Hippocampal formation (tissue), 2 donors: ENCODE measurements around the gene OSCP1.
"Not testable (repeated sequence)": the region's sequence is repeated elsewhere in the genome, so short reads cannot be mapped to it uniquely, and the experiment has no call there.

ENCODE experiments used
- DNase-seq, 2 donors: peaks; one replicate each; lab custom pipeline; 2025; lab: John Stamatoyannopoulos, UW

OSCP1 gene, protein sequence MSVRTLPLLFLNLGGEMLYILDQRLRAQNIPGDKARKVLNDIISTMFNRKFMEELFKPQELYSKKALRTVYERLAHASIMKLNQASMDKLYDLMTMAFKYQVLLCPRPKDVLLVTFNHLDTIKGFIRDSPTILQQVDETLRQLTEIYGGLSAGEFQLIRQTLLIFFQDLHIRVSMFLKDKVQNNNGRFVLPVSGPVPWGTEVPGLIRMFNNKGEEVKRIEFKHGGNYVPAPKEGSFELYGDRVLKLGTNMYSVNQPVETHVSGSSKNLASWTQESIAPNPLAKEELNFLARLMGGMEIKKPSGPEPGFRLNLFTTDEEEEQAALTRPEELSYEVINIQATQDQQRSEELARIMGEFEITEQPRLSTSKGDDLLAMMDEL

DNA sequence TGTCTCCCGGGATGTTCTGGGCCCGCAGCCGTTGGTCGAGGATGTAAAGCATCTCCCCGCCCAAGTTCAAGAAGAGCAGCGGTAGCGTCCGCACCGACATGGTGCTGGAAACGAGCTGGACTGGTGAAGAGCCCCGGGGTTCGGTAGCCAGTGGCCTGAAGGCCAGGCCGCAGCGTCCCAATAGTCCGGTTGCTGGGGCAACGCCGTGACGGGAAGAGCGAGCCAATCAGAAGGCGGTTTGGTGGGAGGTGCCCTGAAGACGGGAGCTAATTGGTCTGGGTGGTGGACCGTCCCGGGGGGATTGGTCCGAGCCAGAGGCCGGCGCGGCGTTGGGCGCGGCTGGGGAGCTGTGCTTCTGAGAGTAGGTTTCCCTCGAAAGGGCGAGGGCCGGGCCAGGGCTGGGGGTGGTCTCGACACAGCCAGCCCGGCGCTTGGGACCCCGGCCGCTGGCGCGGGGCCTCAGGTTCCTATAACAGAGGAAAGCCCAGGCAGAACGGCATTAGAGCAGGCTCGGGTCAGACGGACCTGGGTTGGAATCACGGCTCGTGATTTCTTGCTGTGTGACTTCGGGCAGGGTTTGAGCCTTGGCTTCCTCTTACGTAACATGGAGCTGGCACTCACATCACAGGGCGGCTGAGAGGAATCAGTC, at the start of gene OSCP1:
TSS of gene OSCP1 (minus strand) at position 182 of the 649 bp plus-strand sequence. CDS start at position 100, 82 bp downstream.
- peak; percentile 94 to 95 for DNase-seq

DNA sequence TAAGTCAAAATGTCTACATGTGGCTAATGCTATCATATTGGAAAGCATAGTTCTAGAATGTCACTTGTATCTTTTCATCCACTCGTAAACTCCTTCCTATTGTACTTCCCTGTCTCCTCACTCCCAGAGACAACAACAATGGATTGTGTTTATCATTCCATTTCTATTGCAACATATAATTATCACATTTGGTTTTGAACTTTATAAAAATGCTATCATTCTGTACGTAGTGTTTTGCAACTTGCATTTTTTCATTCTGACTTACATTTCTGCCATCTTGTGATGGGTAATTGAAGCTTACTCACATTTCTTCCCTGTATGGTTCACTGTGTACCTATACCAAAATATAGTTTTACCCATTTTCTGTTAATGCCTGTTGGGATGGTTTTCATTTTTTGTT, 47.0 kb upstream of the OSCP1 start:
- no peak for DNase-seq

DNA sequence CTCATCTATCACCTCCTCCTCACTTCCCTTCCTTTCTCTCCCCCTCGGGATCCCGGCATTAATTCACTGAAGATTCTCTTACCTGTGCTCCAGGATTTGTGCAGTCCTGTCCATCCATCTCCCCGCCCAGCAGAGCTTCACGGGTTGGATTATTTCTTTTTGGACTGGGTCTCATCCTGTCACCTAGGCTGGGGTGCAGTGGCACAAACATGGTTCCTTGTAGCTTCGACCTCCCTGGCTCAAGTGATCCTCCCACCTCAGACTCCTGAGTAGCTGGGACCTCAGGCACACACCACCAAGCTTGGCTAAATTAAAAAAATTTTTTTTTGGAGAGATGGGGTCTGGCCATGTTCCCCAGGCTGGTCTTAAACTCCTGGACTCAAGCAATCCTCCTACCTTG, 44.7 kb upstream of the OSCP1 start:
- DNase-seq, result no peak

DNA sequence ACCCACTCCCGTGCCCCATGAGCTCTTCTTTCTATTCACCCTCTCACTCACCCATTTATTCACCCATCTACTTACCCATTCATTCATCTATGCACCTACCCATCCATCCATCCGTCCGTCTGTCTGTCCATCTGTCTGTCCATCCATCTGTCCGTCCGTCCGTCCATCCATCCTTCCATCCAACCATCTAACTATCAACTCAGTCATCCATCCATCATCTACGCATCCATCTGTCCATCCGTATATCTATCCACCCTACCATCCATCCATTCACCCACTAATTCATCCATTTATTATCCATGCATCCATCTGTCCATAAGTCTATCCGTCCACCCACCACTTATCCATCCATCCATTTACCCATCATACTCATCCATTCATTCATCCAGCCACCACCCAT, 43.3 kb upstream of the OSCP1 start:
- no peak for DNase-seq

DNA sequence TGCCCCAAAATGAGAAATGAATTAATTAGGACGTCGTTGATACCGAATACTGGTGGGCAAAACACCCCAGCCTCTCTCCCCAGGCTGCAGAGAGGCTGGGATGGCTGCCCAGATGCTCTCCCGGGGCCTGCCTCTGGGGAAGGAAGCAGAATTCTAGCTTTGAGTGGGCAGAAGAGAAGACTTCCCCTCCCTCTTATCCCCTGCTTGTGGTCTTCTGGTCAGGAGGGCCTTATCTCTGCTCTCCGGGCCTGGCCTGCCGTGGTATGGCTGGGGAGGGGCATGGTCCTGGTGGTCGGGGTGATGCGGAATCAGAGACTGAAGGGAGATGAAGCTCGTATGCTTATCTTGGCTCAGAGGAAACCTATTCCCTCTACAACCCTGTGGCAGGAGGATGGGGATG, 42.2 kb upstream of the OSCP1 start:
- no peak for DNase-seq

DNA sequence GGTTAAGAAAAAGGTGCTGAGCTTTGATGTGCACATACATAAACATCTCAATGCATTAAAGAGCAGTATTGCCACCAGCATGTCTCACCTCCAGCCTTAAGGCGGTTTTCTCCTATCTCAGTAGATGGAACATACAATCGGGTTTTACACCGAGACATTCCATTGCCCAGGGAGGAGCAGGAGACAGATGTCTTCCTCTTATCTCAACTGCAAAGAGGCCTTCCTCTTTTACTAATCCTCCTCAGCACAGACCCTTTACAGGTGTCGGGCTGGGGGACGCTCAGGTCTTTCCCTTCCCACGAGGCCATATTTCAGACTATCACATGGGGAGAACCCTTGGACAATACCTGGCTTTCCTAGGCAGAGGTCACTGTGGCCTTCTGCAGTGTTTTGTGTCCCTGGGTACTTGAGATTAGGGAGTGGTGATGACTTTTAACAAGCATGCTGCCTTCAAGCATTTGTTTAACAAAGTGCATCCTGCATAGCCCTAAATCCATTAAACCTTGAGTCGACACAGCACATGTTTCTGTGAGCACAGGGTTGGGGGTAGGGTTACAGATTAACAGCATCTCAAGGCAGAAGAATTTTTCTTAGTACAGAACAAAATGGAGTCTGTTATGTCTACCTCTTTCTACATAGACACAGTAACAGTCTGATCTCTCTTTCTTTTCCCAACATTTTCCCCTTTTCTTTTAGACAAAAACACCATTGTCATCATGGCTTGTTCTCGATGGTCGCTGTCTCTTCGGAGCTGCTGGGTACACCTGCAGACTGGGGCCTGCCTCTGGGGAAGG, 39.2 kb upstream of the OSCP1 start:
- not testable (repeated sequence) for DNase-seq

DNA sequence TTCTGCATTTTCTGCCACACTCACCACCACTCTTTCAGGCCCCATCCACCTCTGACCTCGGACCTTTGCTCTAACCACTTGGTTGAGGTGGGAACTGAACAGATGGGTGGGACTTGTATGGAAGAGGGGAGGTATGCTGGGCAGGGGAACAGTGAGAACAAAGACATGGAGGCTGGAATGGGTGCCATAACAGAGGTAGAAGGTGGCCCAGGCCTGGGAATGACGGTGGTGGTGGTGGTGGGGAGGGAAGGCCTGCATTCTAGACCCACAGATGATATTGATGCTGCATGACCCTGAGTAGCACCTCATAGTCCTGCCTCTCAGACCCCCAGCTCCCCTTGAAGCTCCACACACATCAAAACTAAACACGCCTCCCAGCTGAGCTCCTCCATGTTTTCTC, 37.7 kb upstream of the OSCP1 start:
- no peak for DNase-seq

DNA sequence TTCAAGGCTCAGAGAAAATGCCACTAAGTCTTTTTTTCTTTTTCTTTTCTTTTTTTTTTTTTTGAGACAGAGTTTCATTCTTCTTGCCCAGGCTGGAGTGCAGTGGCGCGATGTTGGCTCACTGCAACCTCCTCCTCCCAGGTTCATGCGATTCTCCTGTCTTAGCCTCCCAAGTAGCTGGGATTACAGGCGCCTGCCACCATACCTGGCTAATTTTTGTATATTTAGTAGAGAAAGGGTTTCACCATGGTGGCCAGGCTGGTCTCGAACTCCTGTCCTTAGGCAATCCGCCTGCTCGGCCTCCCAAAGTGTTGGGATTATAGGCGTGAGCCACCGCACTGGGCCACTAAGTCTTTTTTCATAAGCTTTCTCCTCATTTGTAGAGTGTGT, 37.1 kb upstream of the OSCP1 start:
- DNase-seq, result not testable (repeated sequence)

DNA sequence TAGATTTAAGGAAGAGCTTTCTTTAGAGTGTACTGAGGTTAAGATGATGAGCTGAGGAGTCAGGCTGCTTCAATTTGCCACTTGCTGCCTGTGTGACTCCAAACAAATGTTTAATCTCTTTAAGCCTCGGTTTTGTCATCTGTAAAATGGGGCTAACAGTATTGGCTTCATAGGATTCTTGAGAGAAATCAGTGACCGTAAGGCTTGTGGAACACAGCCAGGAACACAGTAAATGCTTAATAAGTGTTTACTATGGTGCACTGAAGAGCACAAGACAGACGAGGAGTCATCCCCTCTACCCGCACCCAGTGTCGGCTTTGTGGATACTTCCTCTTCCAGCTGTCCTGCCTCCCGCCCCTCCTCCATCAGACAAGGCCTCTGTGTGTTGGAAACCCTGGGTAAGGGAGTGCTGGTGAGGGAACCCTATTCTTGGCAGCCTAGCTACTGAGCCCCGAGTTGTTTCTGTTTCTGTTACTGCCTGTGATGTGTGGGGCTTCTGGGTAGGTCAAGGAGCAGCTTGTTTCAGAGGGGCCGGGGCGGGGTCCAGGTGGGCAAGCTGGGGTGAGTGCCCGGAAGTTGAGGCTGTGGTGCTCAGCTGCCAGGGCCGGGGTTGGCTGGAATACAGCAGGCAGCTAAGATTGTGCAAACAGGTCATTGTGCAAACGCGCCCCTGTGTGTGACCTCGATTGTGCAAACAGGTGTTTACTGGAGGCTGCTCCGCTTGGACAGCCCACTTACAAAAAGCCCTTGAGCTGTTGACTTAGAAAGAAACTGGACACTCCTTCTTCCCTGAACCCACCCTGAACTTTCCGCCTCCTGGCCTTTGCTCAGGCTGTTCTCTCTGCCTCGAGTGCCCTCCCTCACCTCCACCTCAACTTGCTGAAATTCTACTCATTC, 36.4 kb upstream of the OSCP1 start:
- peak; percentile 9 to 30 for DNase-seq

DNA sequence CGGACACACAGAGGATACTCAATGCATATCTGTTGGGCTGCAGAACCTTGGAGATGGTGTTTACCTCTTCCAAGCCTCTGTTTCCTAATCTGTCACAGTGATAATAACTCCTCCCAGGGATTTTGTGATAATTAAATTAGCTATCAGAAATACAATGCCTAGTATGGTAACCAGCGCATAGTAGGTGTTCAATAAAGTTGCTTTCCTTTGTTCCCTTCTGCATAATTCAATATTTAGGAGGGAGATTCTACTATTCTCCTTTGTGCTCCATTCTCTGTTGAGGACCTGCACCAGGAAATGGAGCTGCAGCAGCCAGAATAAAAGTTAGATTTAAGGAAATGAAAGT, 35.8 kb upstream of the OSCP1 start:
- DNase-seq, result no peak

DNA sequence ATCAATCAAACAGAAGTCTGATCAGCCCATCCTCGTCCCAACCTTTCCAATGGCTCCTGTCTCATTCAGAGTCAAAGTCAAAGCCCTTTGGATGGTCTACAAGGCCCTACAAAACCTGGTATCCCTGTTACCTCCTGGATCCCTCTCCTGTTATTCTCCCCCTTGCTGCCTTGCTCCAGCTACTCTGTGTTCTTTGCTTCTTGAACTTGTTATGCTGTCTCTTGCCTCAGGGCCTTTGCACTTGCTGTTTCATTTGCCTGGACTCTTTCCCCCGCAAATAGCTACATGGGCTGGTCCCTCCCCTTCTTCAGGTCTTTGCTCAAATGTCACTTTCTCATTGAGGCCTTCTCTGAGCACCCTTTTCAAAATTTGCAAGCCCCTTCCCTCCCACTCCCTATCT, 33.8 kb upstream of the OSCP1 start:
- DNase-seq, result no peak

DNA sequence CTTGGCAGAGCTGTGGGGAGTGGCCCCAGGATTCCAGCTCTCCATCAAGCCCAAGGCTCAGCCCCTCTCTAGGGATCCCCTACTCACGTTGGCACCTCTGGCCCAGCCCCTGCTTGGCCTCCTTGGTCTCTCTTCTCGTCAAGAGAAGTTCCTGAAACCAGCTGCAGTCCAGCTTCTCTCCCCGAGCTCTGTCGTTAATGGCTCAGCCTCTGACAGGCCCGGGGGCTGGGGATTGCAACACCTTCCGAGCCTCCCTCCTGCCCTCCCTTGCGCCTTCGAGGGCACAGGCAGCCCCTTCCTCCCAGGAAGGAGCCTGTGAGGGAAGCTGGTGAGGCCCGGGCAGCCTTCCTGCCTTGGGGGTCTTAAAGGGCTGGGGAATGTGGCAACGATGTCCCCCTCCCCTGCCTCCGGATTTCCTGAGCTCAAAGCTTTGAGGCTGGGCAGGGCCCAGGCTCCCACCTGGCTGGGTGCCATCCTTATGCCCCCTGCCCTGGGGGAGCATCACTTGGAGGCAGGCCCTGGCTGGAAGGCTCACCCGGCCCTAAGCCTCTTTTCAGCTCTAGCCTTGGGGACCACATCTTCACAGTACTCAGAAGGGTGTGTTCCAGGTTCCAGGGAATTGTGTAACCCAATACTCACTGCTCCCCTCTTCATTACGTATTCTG, 32.6 kb upstream of the OSCP1 start, which contains the start of gene CSF3R:
TSS of gene CSF3R (minus strand) at position 190 of the 665 bp plus-strand sequence. CDS start 3,417 bp downstream, outside the sequence.
- DNase-seq, result peak in 1 of 2 donors; percentile 7

DNA sequence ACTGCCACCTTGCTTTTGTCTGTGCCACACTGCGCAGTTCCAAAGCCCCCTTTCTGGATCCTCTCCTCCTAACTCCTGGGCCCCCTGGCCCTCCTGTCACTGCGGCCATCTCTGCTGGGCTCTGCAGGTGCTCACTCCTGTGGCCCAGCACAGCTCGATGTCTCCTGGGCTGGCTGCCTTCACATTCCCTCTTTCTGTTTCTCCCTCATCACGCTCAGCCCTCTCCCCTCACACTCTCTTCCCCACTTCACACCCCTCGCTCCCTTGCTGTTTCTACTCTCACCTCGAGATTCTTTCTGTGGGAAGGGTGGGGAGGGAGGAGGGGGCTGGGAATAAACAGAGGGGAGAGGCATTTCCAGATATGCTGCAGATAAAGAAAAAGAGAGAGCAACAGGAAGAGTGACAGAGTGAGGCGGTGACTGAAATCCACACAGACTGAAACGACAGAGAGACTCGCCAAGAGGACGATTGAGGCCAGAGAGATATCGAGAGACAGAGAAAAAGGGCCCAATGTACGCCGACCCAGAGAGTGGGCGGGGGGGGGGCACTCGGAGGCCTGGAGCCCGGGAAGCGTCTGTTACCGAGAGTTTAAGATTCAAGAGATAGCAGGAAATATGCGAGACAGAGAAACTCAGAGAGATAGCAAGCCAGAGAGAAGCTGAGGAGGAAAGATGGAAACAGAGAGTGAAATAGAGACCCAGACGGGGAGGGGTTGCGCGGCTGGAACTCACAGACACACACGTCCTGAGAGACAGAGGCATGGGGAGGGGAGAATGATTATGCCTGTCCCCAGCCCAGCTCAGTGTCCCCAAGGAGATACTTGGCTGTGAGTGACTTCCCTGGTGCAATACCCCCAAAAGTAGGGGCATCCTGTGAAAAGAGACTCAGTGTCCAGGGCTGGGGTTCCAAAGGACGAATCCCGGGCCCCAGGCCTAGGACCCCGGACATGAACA, 31.8 kb upstream of the OSCP1 start:
- no peak for DNase-seq

DNA sequence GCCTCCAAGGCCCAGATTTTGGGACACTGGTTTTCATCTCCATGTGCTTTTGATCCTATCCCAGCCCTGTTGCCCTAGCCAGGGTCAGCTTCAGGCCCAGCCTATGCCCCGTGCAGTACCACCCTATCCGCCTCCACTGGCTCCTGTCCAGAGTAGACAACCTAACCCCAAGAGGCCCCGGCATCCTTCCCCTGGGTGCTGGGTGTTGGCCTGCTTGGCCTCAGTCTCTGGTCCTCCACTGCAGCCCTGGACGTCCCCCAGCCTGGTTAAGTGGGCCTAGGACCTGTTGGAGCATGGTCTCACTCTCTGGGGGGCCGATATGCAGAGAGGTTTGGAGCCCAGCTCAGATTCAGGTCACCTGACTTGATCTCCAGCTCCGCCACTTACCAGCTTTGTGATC, 30.8 kb upstream of the OSCP1 start:
- DNase-seq, result no peak

DNA sequence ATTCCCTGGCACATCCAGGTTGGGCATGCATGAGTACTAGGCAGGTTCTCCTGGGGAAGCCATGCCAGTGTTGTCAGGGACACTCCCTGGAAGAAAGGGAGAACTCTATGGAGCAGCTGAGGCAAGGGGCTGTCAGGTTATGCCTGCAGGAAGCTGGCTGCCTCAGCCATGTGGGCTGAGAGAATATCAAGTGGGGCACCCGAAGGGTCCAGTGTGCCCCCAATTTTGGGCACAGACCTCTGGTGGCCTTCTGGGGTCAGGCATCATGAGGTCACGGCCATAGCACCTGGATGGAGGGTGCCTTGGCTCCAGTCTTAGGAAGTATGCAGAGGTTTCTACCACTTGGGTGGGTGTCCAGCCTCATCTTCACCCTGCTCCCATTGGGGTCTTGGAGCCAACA, 29.9 kb upstream of the OSCP1 start:
- DNase-seq, result no peak

DNA sequence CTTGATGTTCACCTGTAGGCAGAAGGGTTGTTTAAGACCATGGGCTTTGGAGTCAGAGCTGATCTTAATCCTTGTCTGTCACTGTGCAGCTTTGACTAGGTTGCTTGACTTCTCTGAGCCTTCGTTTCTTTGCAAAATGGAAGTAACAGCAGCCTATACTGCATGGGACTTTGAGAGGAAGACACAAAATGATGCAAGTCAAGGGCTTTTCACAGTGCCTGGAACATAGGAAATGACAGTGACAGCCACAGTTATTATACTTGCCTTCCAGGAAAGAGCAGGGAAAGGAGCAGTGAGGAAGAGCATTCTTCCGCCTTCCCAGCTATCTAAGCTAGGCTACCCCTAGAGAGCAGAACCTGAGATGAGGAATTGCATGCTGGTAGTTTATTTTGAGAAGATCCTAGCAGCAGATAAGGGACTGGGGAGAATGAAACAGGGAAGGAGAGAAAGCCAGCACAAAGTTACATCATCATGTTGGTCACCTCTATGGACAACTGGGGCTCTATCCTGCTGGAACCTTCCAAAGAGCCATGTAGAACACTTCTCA, 29.3 kb upstream of the OSCP1 start:
- DNase-seq, result no peak

DNA sequence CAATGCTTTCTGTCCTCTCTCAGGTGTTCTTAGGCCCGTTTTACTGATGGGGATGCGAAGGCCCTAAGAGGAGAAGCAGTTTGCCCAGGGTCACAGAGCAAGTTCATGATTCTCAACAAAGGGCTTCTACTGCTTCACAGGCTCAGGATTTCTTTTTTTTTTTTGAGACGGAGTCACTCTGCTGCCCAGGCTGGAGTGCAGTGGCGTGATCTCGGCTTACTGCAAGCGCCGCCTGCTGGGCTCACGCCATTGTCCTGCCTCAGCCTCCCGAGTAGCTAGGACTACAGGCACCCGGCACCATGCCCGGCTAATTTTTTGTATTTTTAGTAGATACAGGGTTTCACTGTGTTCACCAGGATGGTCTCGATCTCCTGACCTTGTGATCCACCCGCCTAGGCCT, 27.4 kb upstream of the OSCP1 start:
- DNase-seq, result not testable (repeated sequence)

DNA sequence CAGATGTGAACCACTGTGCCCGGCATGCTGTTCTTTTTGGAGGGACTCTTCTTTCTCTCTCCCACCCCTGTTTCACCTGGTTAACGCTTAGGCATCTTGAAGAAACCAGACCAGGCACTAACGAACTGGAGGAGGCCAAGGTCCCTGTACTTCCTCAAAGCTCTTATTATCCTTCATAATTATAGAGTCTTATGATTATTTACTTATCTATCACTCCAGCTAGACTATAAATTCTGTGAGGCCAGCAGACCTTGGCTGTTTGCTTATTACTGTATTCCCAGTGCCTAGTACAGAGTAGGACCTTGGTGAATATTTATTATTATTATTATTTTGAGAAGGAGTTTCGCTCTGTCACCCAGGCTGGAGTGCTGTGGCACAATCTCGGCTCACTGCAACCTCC, 26.7 kb upstream of the OSCP1 start:
- no peak for DNase-seq

DNA sequence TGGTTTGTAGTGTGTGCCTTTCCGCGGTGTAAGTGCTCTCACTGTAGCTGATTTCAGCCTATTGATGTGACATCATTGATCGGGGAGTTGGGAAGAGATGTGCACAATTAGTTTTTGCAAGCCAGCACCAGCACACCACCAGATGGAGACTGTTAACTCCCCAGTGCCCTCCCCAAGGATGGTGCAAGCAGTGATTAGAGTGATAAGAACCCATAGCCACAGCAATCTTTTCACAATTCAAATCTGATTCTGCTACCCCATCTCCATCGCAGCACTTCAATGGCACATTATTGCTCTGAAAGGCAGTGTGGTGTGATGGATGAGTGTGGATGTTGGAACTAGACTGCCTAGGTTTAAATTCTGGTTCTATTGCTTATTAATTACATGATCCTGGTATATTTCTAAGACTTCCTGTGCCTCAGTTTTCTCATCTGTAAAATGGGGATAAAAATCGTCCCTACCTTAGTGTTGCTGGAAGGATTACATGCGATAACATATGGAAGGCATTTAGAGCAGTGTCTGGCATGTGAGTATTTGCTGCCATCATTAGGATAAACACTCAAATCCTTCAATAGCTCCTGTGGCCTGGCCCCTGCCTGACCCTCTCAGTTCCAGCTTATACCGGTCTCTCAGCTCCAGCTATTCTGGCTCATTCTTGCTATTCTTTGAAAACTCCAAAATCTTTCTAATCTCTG, 25.8 kb upstream of the OSCP1 start:
- DNase-seq, result no peak
